Stimulated activated naive CD8-positive, alpha-beta T cell treated with anti-CD3 and anti-CD28 coated beads, Interleukin-15, Interleukin-2, amounts not matched to agents 100 U/mL and 50 U/mL, for 24 hours (primary cell): ENCODE data around the gene CAPN7.
A peak's percentile ranks its signal among the peaks of the same experiment; 100 is the strongest.

ENCODE experiments used
- ATAC-seq: fragments of 150-1000 bp; cut with Tn5 transposase; one replicate; pipeline ENCODE4 v1.10.0; 2021
- DNase-seq: peaks from one replicate; pipeline ENCODE4 v3.0.0; 2021

CAPN7 gene

DNA sequence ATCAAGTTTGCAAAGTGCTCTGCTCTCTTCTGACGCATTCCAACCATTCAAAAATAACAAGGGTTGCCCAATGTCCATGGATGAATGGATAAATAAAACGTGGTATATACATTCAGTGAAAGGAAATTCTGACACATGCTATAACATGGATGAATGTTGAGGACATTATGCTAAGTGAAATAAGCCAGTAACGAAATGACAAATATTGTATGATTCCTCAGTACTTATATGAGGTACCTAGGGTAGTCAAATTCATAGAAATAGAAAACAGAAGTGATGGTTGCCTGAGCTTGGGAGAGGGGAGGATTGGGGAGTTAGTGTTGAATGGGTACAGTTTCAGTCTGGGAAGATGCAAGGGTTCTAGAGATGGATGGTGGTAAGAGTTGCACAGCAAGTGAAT, 92.5 kb downstream of the CAPN7 start:
- ATAC-seq, result peak; percentile 37
- no peak for DNase-seq

DNA sequence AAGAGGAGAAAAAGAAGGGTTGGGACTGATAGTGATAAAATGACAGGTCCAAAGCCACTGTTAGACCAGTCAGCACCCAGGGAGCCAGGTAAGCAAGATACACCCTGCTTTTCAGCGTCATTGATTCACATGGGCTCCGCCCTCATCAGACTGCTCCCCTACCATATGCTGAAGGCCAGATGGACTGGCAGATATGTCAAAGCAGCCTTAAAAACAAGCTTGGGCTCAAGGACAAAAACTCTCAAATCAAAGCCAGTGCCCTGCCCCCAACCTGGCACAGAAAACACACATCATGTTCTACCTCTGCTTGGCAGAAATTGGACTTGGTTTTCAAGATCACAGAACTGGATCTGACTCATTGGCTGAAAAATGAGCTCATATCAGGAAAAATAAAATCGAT, 93.0 kb downstream of the CAPN7 start:
- no peak for ATAC-seq

DNA sequence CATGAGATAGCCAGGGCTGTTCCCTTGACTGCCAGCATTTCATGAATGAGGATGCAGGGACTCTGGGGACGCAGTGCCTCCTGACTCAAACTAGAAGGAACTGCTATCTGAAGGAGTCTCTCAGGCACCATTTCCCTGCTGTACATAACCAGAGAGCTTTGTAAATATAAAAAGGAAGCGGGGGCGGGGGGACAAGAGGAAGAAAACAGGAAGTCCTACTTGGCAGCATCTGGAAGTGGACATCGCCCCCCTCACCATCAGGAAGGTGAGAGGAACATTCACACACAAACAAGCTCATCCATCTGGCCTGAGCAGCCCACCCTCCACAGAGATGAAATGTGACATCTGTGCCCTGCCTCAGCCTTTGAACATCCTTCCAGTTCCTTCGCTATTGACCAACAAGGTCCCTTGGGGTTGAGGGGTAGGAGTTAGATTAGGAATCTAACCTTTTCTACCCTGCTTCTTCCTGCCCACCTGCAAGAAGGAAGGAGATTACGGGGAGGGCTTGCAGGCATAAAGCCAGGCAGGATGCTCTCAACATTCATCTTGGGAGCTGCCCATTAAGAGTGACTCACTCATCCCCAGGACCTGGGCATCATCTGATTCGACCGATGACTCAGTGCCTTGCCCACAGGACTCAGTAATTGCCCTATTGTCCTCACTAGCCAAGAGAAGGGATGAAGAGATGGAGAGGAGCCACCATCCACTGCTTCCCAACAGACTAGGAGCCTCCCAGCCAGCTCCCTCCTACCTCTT, 94.5 kb downstream of the CAPN7 start:
- no peak for ATAC-seq
- no peak for DNase-seq

More for the DNA sequence above, 93.0 kb downstream of the CAPN7 start:
- no peak for DNase-seq

DNA sequence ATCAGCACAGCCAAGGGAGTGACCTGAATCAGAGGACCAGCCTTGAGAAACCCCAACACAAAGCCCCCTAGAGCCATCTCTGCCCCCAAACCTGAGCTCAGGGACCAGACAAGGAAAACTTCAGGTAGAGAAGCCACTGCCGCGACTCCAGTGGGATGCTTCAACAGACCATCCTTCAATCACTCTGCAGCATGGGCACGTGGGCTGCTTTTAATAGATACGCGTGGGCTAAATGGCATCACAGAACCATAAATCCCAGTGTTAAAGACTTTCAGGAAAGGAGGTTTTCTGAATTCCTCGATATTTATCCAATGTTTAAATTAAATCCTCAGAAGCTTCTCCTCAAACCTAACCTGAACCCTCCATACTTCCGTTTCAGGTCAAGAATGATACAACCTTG, 95.7 kb downstream of the CAPN7 start:
- ATAC-seq (no peak), DNase-seq (no peak)
